IMR-90 (cell line): ENCODE results near the gene RSRC2.
A peak's percentile ranks its signal among the peaks of the same experiment; 100 is the strongest.
"Not testable (repeated sequence)": the region's sequence is repeated elsewhere in the genome, so short reads cannot be mapped to it uniquely, and the experiment has no call there.

ENCODE experiments used
- FOS ChIP-seq: fragments of 150-350 bp; IDR thresholded peaks from 2 replicates; pipeline ENCODE4 v1.6.1; 2016; ENCODE audit warnings: low read depth, low read length
- MAFK ChIP-seq: IDR thresholded peaks from 2 replicates; pipeline ENCODE4 v1.6.1; 2012; ENCODE audit warnings: low read depth, low read length, improper control_type of control experiment
- MAZ ChIP-seq: IDR thresholded peaks from 2 replicates; pipeline ENCODE4 v1.6.1; 2012; ENCODE audit warnings: low read depth, mild to moderate bottlenecking, low read length, improper control_type of control experiment, moderate library complexity, borderline replicate concordance
- POLR2A ChIP-seq: IDR thresholded peaks from 2 replicates; pipeline ENCODE4 v1.6.1; 2012; ENCODE audit warnings: mild to moderate bottlenecking, low read depth, low read length
- SMC3 ChIP-seq: fragments of 150-350 bp; IDR thresholded peaks from 2 replicates; pipeline ENCODE4 v1.6.1; 2016; ENCODE audit warnings: low read depth, mild to moderate bottlenecking, antibody characterized with exemption, low read length, moderate library complexity
- TF ChIP-seq, protein P1 (sequence below): fragments of 150-350 bp; IDR thresholded peaks from 2 replicates; pipeline ENCODE4 v1.6.1; 2017; ENCODE audit warnings: mild to moderate bottlenecking, antibody characterized with exemption, low read length, low read depth
- TF ChIP-seq, protein P2 (sequence below): conservative IDR thresholded peaks from 2 replicates; pipeline ENCODE4 v1.5.1; 2012; ENCODE audit warnings: mild to moderate bottlenecking, low read depth, low read length, improper control_type of control experiment

DNA sequence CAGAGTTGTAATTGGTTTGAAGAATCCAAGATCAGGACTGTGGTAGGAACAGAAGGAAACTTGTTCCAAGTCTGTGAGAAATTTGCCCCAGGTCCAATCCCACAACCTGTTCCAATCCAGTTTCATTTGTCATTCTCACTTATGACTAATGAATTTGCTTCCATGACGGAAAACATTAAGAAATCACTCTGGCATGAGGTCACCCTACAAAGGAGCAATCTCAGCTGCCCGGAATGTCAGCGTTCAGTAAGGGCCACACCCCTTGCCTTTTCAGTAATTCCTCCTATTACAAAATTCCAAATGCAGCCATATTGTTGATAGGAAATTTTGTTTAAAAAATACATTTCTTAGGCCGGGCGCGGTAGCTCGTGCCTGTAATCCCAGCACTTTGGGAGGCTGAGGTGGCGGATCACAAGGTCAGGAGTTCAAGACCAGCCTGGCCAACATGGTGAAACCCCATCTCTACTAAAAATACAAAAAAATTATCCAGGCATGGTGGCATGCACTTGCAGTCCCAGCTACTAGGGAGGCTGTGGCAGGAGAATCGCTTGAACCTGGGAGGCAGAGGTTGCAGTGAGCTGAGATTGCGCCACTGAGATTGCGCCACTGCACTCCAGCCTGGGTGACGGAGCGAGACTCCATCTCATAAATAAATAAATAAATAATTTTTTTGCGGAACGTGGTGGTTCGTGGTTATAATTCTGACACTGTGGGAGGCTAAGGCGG is 62.3 kb downstream of the RSRC2 start:
- TF ChIP-seq, protein P1, sequence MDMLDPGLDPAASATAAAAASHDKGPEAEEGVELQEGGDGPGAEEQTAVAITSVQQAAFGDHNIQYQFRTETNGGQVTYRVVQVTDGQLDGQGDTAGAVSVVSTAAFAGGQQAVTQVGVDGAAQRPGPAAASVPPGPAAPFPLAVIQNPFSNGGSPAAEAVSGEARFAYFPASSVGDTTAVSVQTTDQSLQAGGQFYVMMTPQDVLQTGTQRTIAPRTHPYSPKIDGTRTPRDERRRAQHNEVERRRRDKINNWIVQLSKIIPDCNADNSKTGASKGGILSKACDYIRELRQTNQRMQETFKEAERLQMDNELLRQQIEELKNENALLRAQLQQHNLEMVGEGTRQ, result not testable (repeated sequence)
- not testable (repeated sequence) for TF ChIP-seq SMC3, MAZ, POLR2A
- TF ChIP-seq, protein P2, sequence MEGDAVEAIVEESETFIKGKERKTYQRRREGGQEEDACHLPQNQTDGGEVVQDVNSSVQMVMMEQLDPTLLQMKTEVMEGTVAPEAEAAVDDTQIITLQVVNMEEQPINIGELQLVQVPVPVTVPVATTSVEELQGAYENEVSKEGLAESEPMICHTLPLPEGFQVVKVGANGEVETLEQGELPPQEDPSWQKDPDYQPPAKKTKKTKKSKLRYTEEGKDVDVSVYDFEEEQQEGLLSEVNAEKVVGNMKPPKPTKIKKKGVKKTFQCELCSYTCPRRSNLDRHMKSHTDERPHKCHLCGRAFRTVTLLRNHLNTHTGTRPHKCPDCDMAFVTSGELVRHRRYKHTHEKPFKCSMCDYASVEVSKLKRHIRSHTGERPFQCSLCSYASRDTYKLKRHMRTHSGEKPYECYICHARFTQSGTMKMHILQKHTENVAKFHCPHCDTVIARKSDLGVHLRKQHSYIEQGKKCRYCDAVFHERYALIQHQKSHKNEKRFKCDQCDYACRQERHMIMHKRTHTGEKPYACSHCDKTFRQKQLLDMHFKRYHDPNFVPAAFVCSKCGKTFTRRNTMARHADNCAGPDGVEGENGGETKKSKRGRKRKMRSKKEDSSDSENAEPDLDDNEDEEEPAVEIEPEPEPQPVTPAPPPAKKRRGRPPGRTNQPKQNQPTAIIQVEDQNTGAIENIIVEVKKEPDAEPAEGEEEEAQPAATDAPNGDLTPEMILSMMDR, result not testable (repeated sequence)
- peak; percentile 47; the same call in 1 of the 2 replicates for TF ChIP-seq MAFK
- TF ChIP-seq FOS, result peak; percentile 88
